OCI-LY3 (cell line): ENCODE measurements around the gene ADARB2.

Source experiments
- EZH2phosphoT487 ChIP-seq: fragments of 200-600 bp; shearing (Covaris generic); IDR thresholded peaks from 2 replicates; pipeline ENCODE4 v1.6.1; 2018; ENCODE audit warnings: antibody characterized with exemption, mixed run types, low read depth
- TF ChIP-seq, protein P1 (sequence below): fragments of 200-600, 300-600 bp; sonication (generic); IDR thresholded peaks from 2 replicates; pipeline ENCODE4 v1.5.1; 2014; ENCODE audit warnings: antibody characterized with exemption, low read length, low read depth

GRCh38 chr10:1227510-1228402 is 509.6 kb downstream of the ADARB2 start:
- TF ChIP-seq, protein P1, sequence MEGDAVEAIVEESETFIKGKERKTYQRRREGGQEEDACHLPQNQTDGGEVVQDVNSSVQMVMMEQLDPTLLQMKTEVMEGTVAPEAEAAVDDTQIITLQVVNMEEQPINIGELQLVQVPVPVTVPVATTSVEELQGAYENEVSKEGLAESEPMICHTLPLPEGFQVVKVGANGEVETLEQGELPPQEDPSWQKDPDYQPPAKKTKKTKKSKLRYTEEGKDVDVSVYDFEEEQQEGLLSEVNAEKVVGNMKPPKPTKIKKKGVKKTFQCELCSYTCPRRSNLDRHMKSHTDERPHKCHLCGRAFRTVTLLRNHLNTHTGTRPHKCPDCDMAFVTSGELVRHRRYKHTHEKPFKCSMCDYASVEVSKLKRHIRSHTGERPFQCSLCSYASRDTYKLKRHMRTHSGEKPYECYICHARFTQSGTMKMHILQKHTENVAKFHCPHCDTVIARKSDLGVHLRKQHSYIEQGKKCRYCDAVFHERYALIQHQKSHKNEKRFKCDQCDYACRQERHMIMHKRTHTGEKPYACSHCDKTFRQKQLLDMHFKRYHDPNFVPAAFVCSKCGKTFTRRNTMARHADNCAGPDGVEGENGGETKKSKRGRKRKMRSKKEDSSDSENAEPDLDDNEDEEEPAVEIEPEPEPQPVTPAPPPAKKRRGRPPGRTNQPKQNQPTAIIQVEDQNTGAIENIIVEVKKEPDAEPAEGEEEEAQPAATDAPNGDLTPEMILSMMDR: no peak
- TF ChIP-seq EZH2phosphoT487: no peak
